Astrocyte of the spinal cord (primary cell): Measurements from ENCODE around the gene HOXD3.

Source experiments
- DNase-seq: peaks from one replicate; pipeline ENCODE4 v3.0.0; 2011; ENCODE audit warnings: low read depth, low spot score
- H3K4me3 ChIP-seq: 2 replicates; pipeline ENCODE4 v1.5.1; 2011; ENCODE audit warnings: low read depth, mild to moderate bottlenecking, low read length, moderate library complexity
- in situ Hi-C: cut with HindIII; loops from 2 replicates; pipeline ENCODE4 v1.10.0; 2017; ENCODE audit warnings: low sequenced_read_pairs
- TF ChIP-seq, protein P1 (sequence below): IDR thresholded peaks from 2 replicates; pipeline ENCODE4 v1.5.1; 2012; ENCODE audit warnings: low read depth, mild to moderate bottlenecking, low read length, inconsistent platforms

The HOXD3 gene

DNA sequence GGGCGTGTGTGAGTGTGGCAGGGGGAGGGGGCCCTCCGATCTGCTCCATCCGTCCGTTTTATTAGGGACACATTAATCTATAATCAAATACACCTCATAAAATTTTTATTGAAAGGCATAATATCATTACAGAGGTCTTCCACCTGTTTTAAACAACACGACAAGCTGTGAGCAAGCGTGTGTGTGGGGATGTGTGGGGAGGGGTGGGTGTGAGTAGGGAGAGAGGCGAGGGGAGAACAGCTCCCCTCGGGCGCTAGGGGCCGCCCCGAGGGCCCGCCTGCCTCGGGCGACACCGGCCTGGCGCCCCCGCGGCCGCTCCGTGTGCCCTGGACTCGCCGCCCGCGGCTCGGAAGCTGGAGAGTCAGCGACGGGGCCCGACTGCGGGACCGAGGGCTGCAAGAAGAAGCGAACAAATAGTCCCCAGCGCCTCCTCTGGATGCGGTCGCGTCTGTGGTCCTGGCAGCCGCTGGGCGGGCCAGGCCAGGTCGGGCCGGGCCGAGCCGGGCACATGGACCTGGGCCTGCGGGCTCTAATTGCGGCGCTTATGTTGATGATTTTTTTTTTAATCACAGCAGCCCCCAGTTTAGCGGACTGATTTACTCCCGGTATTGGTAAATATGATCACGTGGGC is 34.9 kb upstream of the HOXD3 start:
- peak overlapping the region; percentile 25 for H3K4me3 ChIP-seq
- in situ Hi-C loops: no loop called here
- TF ChIP-seq, protein P1, sequence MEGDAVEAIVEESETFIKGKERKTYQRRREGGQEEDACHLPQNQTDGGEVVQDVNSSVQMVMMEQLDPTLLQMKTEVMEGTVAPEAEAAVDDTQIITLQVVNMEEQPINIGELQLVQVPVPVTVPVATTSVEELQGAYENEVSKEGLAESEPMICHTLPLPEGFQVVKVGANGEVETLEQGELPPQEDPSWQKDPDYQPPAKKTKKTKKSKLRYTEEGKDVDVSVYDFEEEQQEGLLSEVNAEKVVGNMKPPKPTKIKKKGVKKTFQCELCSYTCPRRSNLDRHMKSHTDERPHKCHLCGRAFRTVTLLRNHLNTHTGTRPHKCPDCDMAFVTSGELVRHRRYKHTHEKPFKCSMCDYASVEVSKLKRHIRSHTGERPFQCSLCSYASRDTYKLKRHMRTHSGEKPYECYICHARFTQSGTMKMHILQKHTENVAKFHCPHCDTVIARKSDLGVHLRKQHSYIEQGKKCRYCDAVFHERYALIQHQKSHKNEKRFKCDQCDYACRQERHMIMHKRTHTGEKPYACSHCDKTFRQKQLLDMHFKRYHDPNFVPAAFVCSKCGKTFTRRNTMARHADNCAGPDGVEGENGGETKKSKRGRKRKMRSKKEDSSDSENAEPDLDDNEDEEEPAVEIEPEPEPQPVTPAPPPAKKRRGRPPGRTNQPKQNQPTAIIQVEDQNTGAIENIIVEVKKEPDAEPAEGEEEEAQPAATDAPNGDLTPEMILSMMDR: no peak
- DNase-seq: peak; percentile 67

DNA sequence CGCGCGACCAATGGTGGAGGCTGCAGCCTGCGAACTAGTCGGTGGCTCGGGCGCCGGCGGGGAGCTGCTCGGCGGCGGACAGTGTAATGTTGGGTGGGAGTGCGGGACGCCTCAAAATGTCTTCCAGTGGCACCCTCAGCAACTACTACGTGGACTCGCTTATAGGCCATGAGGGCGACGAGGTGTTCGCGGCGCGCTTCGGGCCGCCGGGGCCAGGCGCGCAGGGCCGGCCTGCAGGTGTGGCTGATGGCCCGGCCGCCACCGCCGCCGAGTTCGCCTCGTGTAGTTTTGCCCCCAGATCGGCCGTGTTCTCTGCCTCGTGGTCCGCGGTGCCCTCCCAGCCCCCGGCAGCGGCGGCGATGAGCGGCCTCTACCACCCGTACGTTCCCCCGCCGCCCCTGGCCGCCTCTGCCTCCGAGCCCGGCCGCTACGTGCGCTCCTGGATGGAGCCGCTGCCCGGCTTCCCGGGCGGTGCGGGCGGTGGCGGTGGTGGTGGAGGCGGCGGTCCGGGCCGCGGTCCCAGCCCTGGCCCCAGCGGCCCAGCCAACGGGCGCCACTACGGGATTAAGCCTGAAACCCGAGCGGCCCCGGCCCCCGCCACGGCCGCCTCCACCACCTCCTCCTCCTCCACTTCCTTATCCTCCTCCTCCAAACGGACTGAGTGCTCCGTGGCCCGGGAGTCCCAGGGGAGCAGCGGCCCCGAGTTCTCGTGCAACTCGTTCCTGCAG is 34.3 kb upstream of the HOXD3 start, which contains the start of gene HOXD9:
Gene HOXD9 (plus strand): TSS at position 37 of the 728 bp plus-strand sequence. CDS start 50 bp downstream, at position 87.
- H3K4me3 ChIP-seq: peak within 1 kb of the TSS; percentile 28
- in situ Hi-C loops: no loop called here
- no peak for DNase-seq
- TF ChIP-seq, protein P1: no peak

DNA sequence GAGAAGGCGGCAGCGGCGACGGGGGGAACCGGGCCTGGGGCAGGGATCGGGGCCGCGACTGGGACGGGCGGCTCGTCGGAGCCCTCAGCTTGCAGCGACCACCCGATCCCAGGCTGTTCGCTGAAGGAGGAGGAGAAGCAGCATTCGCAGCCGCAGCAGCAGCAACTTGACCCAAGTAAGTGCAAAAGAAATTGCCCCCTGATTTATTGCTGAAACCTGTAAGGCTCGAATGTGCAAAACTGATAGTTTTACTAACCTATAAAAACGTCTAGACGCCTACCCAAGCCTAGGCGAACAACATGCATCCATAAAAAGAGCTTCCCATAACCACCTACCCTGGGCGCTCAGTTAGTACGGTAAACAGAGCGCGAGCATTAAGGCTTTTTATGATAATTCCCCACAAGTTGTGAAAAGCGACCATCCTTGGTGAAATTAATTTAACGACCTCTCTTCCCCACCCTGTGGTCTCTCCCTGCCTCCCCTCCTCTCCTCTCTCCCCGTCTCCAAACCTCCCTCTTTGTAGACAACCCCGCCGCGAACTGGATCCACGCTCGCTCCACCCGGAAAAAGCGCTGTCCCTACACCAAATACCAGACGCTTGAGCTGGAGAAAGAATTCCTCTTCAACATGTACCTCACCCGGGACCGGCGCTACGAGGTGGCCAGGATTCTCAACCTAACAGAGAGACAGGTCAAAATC is 33.5 kb upstream of the HOXD3 start:
- in situ Hi-C loops: no loop called here

DNA sequence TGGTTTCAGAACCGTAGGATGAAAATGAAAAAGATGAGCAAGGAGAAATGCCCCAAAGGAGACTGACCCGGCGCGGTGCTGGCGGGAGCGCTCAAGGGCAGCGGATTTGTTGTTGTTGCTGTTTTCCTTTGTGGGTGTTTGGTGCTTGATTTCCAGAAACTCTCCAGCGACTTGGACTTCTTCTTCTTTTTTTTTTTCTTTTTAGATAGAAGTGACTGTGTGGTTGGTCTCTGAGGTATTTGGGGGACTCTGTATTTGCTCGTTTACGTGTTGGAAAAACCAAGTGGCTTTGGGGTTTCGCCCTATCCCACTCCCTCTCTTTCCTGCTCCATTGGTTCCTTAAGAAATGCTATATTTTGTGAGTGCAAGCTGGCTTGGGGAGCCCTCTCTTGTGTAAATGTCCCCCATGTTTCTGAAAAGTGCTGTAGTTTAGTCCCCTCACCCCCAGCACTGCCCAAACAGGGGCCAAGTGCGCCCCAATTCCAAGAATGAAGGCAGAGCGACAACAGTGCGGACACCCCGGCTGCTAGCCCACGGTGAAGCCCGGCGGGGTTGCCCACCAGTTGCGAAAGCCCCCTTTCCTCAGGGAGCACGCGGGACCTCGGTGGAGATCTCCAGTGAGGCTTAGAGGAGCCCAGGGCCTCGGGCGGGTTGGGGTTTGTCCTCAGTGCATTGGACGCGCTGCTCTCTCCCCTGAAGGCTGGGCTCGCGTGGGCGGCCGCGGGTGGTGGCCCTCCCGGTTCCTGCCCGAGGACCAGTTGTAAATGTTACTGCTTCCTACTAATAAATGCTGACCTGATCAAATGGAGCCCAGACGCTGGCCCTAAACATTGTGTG is 32.8 kb upstream of the HOXD3 start:
- in situ Hi-C loops: no loop called here
- DNase-seq: no peak
- H3K4me3 ChIP-seq: no peak overlapping the region

More for the DNA sequence above, 33.5 kb upstream of the HOXD3 start:
- TF ChIP-seq, protein P1: no peak
- DNase-seq: no peak
- peak overlapping the region; percentile 28 for H3K4me3 ChIP-seq

DNA sequence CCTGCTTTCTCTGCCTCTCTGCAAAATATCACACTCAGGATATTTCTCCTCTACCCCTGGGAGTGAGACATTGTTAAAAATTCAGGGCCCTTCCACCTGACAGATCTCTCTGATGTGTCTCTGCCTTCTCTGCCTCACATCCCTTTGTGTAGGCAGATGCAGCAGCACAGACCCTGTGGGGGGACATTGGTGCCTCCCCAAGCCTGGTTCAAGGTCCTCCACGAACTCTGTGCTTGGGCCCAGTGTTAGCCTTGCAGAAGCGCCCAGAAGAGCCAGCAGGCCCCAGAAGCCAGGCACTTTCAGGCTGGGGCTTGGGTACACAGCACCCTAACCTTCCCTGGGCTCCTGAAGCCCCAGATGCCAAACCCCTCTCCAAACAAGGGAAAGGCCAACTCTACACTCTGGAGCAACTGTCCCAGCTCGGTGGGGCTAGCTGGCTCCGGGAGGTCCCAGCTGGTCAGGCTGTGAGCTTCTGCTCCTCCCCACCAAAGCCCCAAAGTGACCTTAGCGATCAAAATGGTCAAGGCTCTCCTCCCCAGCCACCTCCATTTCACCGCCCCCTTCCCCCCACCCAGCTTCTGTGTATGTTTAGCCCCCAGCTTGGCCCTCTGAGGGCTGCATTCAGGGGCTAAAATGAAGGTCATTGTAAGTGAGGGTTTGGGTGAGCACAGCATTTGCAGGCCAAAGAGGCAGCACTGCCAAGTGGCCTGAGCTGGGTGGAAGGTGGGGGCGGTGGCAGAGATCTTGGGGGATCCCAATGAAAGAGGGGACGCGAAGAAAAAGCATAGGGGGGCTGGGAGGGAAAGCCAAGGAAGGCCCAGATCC is 31.9 kb upstream of the HOXD3 start:
- in situ Hi-C loops: no loop called here
- TF ChIP-seq, protein P1: no peak
- H3K4me3 ChIP-seq: no peak overlapping the region
- DNase-seq: no peak

More for the DNA sequence above, 32.8 kb upstream of the HOXD3 start:
- TF ChIP-seq, protein P1: no peak
